Measurements from ENCODE around the gene DMD. TPM values are rescaled to one million over a fixed set of nuclear protein-coding genes. Genes with fewer than 3 reads are reported as not detected.

Gene DMD
- total and polyA plus RNA-seq, 8 donors: 6.8 to 117 (median 44.2) TPM

GRCh38 chrX:32929040-32929439, 282.3 kb downstream of the DMD start:
- H3K4me3 ChIP-seq: no peak overlapping the region
- no peaks in the 10 kb centered on the region for H3K4me1 ChIP-seq
- WGBS, 5 donors: 79 to 90% (median 82%) methylated on average over 4 of the region's 4 CpGs
- H3K9me3 ChIP-seq: no peaks in the 10 kb centered on the region
- no peak for TF ChIP-seq POLR2AphosphoS5 (IDR thresholded peaks at IDR 0.05)
- TF ChIP-seq EP300 (IDR thresholded peaks at IDR 0.05): no peak
- no peak for TF ChIP-seq CTCF (IDR thresholded peaks at IDR 0.05)
- intact Hi-C loops (cut with DNase I; ENCODE audit: low total_unique reads): no loop called here
- DNase-seq: peak in 1 of 2 donors; percentile 5
- no peaks in the 10 kb centered on the region for H3K27me3 ChIP-seq
- H3K36me3 ChIP-seq: no peaks in the 10 kb centered on the region
- H3K27ac ChIP-seq: no peak overlapping the region

- Histone ChIP-seq H3K36me3 (no peaks in the 10 kb centered on the region), H3K9me3 (no peaks in the 10 kb centered on the region), H3K4me3 (no peak overlapping the region), H3K27ac (no peak overlapping the region), H3K27me3 (no peaks in the 10 kb centered on the region), H3K4me1 (no peaks in the 10 kb centered on the region)
- no peak for TF ChIP-seq CTCF (IDR thresholded peaks at IDR 0.05)
- TF ChIP-seq EP300 (IDR thresholded peaks at IDR 0.05): no peak
- no peak for TF ChIP-seq POLR2AphosphoS5 (IDR thresholded peaks at IDR 0.05)
- no peak for TF ChIP-seq POLR2A (IDR thresholded peaks at IDR 0.05)
- no peak for DNase-seq
- 41 to 66% (median 58%) methylated on average over 3 of the region's 3 CpGs for WGBS, 5 donors
- intact Hi-C loops (cut with DNase I; ENCODE audit: low total_unique reads): no loop called here
Observed at GRCh38 chrX:32896088-32896487, 315.3 kb downstream of the DMD start.

- intact Hi-C loops (cut with DNase I; ENCODE audit: low total_unique reads): no loop called here
- H3K36me3 ChIP-seq: no peaks in the 10 kb centered on the region
- H3K27me3 ChIP-seq: no peaks in the 10 kb centered on the region
- no peaks in the 10 kb centered on the region for H3K9me3 ChIP-seq
- H3K27ac ChIP-seq: no peak overlapping the region
- WGBS, 5 donors: 83 to 91% (median 89%) methylated on average over 7 of the region's 7 CpGs
- no peaks in the 10 kb centered on the region for H3K4me1 ChIP-seq
- no peak overlapping the region for H3K4me3 ChIP-seq
- no peak for DNase-seq
- TF ChIP-seq POLR2AphosphoS5 (IDR thresholded peaks at IDR 0.05): no peak
- no peak for TF ChIP-seq CTCF (IDR thresholded peaks at IDR 0.05)
- no peak for TF ChIP-seq EP300 (IDR thresholded peaks at IDR 0.05)
- no peak for TF ChIP-seq POLR2A (IDR thresholded peaks at IDR 0.05)
Observed at GRCh38 chrX:32894679-32895078, 316.7 kb downstream of the DMD start.

- WGBS, 5 donors: 62 to 83% (median 80%) methylated on average over 5 of the region's 5 CpGs
- no peak overlapping the region for H3K27ac ChIP-seq
- no peaks in the 10 kb centered on the region for H3K9me3 ChIP-seq
- no peak for DNase-seq
- no peaks in the 10 kb centered on the region for H3K27me3 ChIP-seq
- no peaks in the 10 kb centered on the region for H3K4me1 ChIP-seq
- intact Hi-C loops (cut with DNase I; ENCODE audit: low total_unique reads): no loop called here
- TF ChIP-seq EP300 (IDR thresholded peaks at IDR 0.05) (no peak), POLR2A (IDR thresholded peaks at IDR 0.05) (no peak), CTCF (IDR thresholded peaks at IDR 0.05) (no peak), POLR2AphosphoS5 (IDR thresholded peaks at IDR 0.05) (no peak)
- no peak overlapping the region for H3K4me3 ChIP-seq
- no peaks in the 10 kb centered on the region for H3K36me3 ChIP-seq
Observed at GRCh38 chrX:32893751-32894150, 317.6 kb downstream of the DMD start.
